ENCODE results near the gene TRIM50.
A peak's percentile ranks its signal among the peaks of the same experiment; 100 is the strongest.
"Not testable (repeated sequence)": the region's sequence is repeated elsewhere in the genome, so short reads cannot be mapped to it uniquely, and the experiment has no call there.

The TRIM50 gene

DNA sequence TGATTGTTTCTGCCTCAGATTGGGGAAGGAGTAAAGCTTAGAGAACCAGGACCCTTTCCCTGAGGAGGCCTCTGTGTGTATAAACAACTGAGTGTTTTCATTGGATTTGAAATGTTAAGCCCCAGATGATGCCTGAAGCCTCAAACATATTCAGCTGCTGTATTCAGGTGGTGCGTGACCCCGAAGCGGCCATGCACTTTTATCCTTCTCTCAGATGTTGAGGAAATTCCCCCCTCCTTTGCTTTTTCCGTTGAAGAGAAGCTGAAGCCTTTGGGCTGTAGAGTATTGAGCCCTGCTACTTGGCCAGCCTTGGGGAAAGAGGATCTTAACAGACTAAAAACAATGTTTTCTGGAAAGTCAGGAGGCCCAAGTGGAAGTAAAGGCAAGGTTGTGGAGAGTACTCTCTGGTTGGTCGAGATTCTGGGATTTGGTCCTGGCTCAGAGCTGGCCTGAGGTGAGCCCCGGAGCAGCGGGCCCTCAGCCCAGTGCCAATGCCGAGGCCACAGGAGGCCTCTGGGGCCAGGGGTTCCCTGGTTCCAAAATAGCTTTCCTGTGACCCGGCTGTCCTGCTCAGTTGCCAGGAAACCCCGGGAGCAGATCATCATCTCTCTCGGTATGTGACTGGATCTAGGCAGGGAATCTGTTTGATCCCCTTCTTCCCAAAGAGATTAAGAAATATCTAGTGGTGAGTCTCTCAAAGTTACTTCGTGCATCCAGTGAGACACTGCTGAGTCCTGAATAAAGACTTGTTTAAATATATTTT lies 22.6 kb upstream of the TRIM50 start:
- DNase-seq (ENCODE audit: low spot score) (no peak), FAIRE-seq (no peak)

DNA sequence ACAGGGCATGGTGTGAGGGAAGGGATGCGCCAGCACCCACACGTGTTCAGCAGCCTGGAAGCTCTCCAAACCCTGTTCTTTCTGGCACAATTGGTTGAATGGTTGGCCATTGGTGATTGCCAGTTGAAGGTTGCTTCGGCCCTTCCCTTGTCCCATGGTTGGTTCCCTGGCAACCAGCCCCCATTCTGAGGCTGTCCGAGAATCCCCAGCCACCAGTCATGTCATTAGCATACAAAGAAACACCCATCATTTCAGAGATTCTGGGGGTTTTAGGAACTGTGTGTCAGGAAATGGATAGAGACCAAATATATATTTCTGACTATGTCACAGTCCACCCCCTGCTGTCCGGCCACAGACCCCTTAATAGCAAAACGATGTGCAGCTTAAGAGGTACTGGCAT lies 21.9 kb upstream of the TRIM50 start:
- DNase-seq (ENCODE audit: low spot score) (no peak), FAIRE-seq (no peak)

DNA sequence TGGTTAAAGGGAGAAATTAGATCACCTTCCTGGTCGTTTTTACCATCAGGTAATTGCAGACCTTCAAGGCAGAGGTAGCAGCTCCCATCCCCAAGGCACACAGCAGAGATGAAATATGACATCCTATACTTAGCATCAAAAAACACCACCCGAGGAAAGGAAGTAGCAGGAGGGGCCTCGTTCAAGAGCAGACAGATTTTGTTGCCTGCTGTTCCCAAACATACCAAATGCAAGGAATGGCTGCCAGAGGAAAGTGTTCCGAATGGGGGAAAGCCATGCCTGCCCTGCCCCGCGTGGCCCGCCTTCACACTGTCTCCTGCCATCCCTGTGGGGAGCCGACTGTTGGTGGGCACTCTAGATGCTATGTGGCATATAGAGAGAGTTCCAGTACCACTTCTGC lies 18.1 kb upstream of the TRIM50 start:
- FAIRE-seq: no peak

DNA sequence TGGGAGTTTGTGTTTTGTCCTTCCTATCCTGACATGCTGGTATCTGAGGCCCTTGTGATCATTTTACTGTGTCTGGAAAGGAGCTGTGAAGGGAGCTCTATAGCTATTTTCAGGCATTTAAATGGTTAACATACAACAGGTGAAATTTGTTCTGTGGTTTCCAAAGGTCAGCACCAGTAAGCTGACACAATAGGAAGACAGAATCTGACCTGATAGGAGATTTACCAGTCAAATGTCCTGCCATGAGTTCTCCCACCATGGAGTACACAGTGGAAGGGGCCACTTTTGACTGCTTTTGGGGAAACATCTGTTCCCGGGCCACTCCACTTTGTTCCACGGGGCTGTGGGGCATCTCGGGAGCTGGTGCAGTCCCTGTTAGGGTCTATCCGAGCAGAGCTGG lies 17.7 kb upstream of the TRIM50 start:
- no peak for DNase-seq (ENCODE audit: low spot score)
- FAIRE-seq: no peak

More for the DNA sequence above, 18.1 kb upstream of the TRIM50 start:
- DNase-seq (ENCODE audit: low spot score): no peak

DNA sequence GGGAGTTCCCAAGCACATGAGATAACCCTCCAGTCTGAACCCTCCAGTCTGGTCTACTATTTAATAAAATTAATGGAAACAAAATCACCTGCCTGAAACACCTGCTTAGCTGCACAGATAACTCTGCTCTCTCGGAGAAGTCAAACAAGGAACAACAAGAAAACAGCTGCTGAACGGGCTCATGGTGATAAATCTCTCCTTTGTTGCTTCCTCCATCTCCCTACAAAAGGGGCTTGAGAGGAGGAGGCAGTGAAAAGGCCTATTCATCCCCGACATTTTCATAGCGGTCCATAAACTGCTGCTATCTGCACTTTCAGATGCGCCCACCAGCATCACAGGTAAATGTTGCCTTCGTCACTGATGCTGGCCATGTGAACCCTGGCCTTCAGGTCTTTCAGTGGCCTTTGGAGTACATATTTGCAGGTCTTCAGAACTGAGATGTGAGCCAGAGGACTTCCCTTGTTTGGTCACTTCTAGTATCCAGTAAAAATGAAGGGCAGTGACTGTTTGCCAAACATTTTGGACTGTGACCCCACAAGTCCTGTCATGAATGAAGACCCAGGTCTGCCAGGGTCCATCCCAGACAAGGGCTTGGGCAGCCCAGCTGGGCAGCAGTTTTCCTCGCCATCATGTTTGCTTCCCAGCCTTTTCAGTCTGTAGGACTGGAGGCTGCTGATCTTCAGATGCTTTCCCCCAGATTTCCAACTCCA lies 15.9 kb upstream of the TRIM50 start:
- DNase-seq (ENCODE audit: low spot score): no peak
- FAIRE-seq: no peak

DNA sequence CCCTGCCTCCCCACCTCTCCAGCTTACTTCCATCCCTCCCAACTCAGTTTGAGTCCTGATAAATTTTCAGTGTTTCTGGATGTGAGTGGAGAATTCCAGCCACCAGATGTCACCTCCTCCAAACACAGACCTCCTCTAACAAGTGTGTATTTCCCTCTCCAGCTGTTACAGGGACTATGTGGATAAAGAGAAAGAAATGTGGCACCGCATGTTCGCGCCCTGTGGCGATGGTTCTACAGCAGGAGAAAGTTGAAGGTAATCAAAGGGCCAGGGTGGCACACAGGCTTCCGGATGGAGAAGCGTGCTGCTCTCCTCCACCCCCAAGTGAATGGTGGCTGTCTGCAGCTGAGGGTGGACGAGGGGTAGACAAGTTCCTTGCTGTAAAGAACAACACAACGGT lies 14.8 kb upstream of the TRIM50 start:
- DNase-seq (ENCODE audit: low spot score) (no peak), FAIRE-seq (no peak)

DNA sequence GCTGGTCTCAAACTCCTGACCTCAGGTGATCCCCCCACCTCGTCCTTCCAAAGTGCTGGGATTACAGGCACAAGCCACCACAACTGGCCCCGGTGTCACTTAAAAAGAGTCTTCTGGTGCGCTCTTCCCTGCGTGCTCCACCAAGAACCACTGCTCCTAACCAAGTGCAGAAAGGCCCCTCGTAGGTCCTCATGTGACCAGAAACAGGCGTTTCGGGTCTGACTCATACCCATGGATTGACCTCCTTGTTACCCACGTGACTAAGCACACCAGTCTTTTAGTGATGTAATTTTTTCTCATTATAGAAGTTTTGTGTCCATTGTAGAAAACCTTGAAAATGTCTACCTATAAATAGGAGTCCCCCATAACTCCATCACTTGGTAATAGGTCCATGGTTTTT lies 14.0 kb upstream of the TRIM50 start:
- FAIRE-seq: no peak
- peak; percentile 28 for DNase-seq (ENCODE audit: low spot score)

DNA sequence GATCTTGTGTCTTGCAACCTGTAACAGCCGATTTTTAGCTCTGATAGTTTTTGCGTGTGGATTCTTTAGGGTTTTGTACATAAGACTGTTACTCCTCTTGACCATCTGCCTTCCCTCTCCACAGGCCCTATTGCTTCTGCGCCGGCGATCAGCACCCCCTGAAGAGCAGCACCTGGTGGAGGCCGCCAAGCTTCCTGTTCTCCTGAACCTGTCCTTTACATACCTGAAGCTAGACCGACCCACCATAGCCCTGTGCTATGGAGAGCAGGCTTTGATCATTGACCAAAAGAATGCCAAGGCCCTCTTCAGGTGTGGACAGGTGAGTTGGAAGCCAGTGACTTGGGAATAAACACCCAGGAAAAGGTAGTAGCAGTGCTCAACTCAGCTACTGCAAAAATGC lies 12.6 kb upstream of the TRIM50 start:
- no peak for FAIRE-seq

DNA sequence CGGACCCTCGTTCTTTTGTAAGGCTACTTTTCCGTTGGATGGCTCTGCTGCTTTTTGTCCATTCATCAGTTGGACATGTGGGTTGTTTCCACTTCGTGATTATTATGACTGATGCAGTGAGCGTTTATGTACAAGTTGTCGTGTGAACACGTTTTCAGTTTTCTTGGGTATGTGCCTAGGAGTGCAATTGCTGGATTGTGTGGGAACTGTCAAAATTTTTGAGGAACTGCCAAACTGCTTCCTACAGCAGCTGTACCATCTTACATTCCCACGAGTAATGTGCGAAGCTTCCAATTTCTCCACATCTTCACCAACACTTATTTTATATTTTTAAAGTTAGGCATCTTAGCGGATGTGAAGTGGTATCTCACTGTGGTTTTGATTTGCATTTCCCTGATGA lies 10.4 kb upstream of the TRIM50 start:
- FAIRE-seq: no peak
- DNase-seq (ENCODE audit: low spot score): no peak

More for the DNA sequence above, 12.6 kb upstream of the TRIM50 start:
- DNase-seq (ENCODE audit: low spot score): no peak

DNA sequence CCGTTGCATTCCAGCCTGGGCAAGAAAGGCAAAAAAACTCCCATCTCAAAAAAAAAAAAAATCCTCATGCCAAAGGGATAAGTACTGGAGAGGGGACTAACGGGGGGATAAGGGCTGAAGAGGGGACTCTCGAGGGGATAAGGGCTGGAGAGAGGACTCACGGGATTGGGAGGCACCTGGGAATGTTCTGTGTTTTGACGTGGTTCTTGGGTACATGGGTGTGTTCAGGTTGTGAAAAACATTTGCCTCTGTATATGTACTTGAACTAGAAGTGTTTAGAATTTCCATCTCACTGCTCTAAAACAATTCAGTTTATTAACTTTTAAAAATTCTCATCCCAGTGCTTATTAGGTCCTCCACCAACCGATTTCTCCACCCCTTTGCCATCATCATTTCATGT lies 4.6 kb upstream of the TRIM50 start:
- no peak for DNase-seq (ENCODE audit: low spot score)
- FAIRE-seq: no peak

DNA sequence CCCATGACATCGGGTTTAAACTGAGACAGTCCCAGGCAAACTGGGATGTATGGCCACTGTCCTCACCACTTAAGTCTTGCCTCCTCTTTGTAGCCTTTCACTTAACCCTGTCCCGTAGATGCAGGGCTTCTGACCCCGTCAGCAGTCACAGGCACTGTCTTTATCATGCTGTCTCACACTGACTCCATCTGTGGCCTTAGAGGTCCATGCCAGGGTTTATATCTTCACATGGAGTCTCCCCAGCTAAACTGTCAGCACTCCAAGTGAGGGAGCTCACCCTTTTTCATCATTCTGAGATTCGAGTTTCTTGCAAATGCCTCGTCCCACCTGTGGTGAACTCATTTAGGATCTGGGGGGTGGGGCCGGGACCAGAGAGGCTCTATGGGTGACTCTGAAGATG lies 2.9 kb upstream of the TRIM50 start:
- FAIRE-seq: no peak

DNA sequence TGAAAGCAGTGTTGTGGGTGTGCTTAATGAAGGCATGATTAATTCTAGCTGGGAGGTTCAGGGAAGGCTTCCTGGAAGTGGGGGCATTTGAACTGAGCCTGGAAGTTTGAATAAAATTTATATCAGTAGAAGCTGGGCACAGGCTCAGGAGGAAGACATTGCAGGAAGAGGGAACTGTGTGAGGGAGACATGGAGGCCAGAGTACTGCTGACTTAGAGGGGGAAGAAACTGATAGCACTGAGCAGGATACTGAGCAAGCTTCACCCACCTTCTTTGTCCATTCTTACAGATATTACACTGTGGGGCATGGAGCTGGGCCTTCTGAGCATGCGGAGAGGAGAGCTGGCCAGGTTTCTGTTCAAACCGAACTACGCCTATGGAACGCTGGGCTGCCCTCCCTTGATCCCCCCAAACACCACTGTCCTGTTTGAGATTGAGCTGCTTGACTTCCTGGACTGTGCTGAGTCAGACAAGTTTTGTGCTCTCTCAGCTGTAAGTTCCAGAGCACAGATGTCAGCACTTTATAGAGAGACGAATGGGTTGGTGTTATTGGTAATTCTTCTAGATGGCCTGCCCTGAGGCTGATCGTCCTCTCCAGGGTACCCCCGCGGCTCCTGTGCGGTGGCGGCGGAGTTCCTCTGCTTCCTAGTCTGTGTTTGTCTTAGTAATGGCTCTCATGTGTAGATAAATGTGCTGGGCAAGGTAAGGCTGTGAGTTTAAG lies 2.1 kb upstream of the TRIM50 start:
- no peak for FAIRE-seq
- peak; percentile 24 for DNase-seq (ENCODE audit: low spot score)

More for the DNA sequence above, 2.9 kb upstream of the TRIM50 start:
- no peak for DNase-seq (ENCODE audit: low spot score)

DNA sequence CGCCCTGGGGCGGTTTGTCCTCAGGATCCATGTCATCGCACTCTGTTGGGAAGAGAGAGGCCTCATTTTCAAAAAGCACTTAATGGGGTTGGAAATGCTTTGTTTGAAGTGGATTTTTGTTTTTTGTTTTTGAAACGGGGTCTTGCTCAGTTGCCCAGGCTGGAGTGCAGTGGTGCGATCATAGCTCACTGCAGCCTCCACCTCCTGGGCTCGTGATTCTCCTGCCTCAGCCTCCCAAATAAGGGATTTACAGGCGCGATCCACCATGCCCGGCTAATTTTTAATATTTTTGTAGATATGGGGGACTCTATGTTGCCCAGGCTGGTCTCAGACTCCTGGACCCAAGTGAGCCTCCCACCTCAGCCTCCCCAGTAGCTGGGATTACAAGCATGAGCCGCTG lies 814 bp upstream of the TRIM50 start:
- FAIRE-seq (no peak), DNase-seq (ENCODE audit: low spot score) (no peak)

DNA sequence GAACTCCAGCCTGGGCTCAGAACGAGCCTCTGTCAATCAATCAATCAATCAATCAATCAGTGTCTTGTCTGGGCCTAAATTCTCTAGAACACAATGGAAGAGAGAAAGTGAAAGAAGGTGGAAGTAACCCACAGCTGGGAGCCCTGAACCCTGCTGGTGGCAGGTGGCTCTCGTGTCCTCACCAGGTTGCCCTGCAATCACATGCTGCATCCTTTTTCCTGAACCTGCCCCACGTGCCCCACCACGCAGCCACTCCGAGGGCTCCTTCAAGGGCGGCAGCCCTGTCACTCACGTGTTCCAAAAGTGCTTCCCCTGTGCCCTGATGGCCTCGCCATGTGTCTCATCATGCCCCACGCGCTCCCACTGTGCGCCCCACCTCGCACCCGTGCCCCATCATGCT lies 433 bp downstream of the TRIM50 start:
- not testable (repeated sequence) for FAIRE-seq; DNase-seq (ENCODE audit: low spot score)

DNA sequence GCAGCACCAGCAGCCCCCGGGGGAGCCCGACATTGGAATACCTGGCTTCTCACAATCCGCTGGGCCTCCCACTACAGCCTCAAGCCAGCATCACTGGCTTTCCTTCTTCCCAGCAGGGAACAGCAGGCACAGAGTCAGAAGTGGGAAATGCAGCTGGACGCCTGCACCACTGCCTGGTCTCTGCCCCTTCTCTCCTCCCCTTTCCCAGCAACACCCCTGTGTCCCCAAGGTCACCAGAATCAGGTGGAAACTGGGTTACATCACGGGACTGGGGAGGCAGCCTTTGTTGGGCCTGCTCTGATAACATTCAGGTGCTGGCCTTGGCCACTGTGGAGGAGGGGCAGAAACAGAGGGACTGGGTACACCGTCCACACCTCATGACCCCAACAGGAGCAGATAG lies 2.5 kb downstream of the TRIM50 start:
- not testable (repeated sequence) for FAIRE-seq; DNase-seq (ENCODE audit: low spot score)

DNA sequence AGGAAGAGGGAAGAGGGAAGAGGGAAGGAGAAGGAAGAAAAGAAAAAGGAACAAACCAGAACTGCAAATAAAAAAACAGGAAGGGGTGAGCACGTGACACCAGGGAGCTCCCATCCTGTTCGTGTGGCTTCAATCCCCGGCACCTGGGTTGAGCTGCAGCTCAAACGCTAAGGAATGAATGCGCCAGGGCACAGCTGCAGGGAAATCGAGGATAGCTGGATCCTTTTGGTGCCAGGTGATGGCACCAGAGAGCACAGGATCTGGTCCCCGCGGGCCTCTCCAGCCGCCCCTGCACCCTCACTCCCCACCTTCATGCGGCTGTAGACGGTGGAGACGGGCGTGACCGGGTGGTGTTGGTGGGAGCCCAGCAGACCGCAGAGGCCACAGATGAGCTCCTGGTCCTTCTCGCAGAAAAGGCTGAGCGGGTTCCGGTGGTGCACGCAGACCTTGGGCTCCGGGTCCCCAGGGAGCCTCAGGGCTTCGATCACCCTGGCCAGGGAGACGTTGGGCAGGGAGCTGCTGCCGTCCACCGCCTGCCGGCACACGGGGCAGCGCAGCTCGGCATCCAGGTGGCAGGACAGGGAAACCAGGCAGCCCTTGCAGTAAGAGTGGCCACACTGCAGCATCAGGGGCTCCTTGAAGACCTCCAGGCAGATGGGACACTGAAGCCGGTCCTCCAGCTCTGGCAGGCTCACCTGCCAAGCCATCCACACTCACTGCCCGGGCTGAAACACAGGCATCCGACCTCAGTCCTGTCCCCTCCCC lies 3.6 kb downstream of the TRIM50 start:
- DNase-seq (ENCODE audit: low spot score): peak; percentile 44
- FAIRE-seq: not testable (repeated sequence)

DNA sequence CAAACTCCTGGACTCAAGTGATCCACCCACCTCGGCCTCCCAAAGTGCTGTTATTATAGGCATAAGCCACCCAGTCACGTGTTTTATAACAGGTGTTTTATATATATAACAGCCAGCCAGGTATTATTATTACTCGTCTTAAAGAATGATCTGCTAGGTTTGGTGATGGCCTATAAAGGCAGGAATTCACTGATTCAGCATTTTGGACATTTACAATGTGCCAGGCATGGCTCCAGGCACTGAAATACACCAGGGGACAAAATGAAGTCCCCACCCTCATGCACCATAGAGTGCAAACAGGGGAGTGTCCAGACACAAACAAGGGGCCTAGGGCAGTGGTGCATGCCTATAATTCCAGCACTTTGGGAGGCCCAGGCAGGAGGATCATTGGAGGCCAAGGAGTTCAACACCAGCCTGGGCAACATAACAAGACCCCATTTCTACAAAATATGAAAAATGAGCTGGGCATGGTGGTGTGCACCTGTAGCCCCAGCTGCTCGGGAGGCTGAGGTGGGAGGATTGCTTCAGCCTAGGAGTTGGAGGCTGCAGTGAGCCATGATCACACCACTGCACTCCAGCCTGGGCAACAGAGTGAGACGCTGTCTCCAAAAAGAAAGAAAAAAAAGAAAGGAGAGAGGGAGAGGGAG lies 4.3 kb downstream of the TRIM50 start:
- not testable (repeated sequence) for FAIRE-seq; DNase-seq (ENCODE audit: low spot score)

DNA sequence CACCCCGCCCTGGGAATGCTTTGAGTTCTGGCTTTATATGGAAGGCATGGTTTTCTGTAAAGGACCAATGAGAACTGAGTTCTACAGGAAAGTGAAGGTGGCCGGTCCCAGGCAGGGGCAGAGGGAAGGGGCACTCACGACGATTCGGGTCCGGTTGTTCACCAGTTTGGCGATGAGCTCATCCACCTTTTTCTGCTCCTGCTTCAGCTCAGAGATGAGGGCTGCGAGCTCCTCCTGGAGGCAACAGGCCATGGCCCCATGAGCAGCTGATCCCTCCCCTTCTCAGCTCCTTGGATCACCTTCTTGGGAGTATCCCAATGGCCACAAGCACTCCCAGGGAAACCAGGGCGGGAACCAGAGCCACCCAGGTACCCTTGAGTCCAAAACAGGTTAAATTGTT lies 7.9 kb downstream of the TRIM50 start:
- not testable (repeated sequence) for FAIRE-seq

DNA sequence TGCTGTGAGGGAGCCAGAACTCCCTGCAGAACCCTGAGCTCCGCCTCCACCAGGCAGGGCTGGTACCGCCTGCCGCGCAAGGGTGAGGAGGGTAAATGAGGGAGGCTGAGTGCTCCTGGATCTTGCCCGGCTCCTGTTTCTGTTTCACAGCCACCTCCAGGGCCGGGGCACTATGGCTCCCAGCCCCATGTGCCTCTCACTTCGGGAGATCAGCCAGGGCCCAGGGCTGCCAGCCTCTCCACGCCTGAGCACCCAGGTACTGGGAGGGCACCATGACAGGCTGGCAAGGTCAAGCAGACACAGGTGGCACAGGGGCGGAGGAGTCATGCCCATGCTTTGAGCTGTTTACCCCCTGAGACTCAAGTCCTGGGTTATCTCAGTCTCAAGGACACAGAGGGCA lies 8.3 kb downstream of the TRIM50 start:
- FAIRE-seq; DNase-seq (ENCODE audit: low spot score): not testable (repeated sequence)

More for the DNA sequence above, 7.9 kb downstream of the TRIM50 start:
- DNase-seq (ENCODE audit: low spot score): not testable (repeated sequence)

DNA sequence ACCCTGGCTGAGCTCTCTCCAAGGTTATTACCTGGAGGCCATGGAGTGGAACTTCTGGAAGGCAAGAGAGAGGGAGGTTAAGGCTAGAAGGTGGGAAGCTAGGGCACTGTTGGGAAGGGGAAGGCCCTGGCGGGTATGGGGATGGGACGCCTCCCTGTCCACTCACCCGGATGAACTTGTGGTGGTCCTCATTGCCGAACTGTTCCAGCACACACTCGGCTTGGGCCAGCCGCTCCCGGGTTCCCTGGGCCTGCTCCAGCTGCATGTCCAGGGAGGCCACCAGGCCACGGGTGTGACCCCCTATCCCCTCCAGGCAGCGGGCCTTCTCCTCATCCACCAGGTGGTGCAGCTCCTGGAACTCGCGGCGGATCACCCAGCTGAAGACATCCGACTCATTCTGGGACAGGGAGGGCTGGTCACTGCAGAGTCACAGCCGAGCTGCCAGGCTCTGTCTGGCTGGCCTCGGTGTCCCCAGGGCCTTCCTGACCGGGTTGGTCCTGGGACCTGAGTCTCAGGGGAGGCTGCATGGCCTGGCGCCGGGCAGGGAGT lies 9.2 kb downstream of the TRIM50 start:
- not testable (repeated sequence) for DNase-seq (ENCODE audit: low spot score); FAIRE-seq
